Left ventricle myocardium inferior (tissue), 1 donor: ENCODE measurements around the gene AHCYL1. TPM values are rescaled to one million over a fixed set of nuclear protein-coding genes. Genes with fewer than 3 reads are reported as not detected.
A peak's percentile ranks its signal among the peaks of the same experiment; 100 is the strongest.

Source experiments
- DNase-seq: peaks from one replicate; pipeline ENCODE4 v3.0.0-alpha.2; 2020
- H3K27ac ChIP-seq: fragments of 200-600 bp; replicated peaks from 2 replicates; pipeline ENCODE4 v1.8.0; 2021
- H3K27me3 ChIP-seq: fragments of 200-600 bp; 2 replicates; pipeline ENCODE4 v1.8.0; 2021; ENCODE audit warnings: low read depth
- H3K36me3 ChIP-seq: fragments of 200-600 bp; 2 replicates; pipeline ENCODE4 v1.8.0; 2021
- H3K4me1 ChIP-seq: fragments of 200-600 bp; 2 replicates; pipeline ENCODE4 v1.8.0; 2021
- H3K4me3 ChIP-seq: fragments of 200-600 bp; 2 replicates; pipeline ENCODE4 v1.8.0; 2021; ENCODE audit warnings: mild to moderate bottlenecking, moderate library complexity
- H3K9me3 ChIP-seq: fragments of 200-600 bp; replicated peaks from 2 replicates; pipeline ENCODE4 v1.8.0; 2021
- intact Hi-C: fragments of 100-400 bp; cut with micrococcal nuclease; formaldehyde crosslinking; loops from one replicate; pipeline ENCODE4 v1.11.0; 2022
- long read RNA-seq: library from polyadenylated mRNA; unstranded; transcript quantifications from one replicate; pipeline ENCODE4 v2.0.0, GENCODE V29; 2021
- total RNA-seq: library from RNA; stranded (reverse); fragmentation: NEBNext Ultra II Directional; extraction: Animal tissue kit (Norgen Biotek cat#: 25700); gene quantifications from one replicate; pipeline ENCODE4 v1.2.1, GENCODE V29; 2021
- TF ChIP-seq, protein P1 (sequence below): fragments of 200-600 bp; IDR thresholded peaks from 2 replicates; pipeline ENCODE4 v1.8.0; 2021; ENCODE audit warnings: antibody characterized with exemption, mild to moderate bottlenecking, borderline replicate concordance
- donor health status: DM: no; HTN: yes; CAD: no; lungs with severe emphysema.

AHCYL1 gene
- 45.2 TPM for total RNA-seq
- long read RNA-seq, full-length matches to known transcripts = 106 of 129 reads
- long read RNA-seq, partial matches to known transcripts = 5 of 129 reads
- long read RNA-seq, other reads (novel, unspliced or antisense) = 18 of 129 reads

DNA sequence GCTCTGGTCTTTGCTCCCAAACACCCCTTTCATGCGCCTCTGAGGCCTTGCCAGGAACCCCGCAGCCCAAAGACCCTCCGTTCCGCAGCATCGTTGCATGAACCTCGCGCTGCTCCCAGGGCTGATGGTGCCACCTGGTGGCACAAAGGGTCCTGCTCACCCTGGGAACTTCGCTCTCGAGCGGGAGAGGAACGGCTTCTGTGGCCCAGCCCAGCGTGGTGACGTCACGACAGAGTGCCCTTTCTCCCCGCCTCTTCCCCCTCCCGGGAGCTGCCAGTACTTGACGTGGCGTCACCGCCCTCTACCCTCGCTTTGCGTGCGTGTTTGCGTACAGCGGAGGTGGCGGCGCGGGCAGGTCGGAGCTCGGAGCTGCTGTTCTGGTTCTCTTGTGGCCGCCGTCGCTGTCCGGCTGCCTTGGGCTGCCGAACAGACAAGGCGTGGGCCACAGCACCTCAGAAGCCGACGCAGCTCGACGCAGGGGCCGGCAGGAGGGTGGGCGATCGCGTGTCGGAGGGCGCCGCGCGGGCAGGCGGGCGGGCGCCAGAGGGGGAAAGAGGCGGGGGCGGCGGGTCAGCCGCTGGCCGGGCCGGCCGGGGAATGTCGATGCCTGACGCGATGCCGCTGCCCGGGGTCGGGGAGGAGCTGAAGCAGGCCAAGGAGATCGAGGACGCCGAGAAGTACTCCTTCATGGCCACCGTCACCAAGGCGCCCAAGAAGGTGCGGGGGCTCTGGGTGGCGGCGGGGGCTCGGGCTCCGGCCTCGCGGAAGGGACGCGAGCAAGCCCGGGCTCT lies at the start of gene AHCYL1:
Gene AHCYL1, plus strand, starts transcription at position 310 of the 791 bp plus-strand sequence. Its CDS starts 288 bp downstream, at position 598.
- DNase-seq = peak; percentile 100

GRCh38 chr1:109935451-109935900 lies 49.1 kb upstream of the AHCYL1 start:
- Histone ChIP-seq H3K4me3 (no peak overlapping the region), H3K4me1 (peaks cover 29% of the 10 kb centered on the region), H3K27ac (no peak overlapping the region), H3K36me3 (no peaks in the 10 kb centered on the region), H3K9me3 (peaks cover 23% of the 10 kb centered on the region), H3K27me3 (no peaks in the 10 kb centered on the region)
- no peak for DNase-seq
- TF ChIP-seq, protein P1, sequence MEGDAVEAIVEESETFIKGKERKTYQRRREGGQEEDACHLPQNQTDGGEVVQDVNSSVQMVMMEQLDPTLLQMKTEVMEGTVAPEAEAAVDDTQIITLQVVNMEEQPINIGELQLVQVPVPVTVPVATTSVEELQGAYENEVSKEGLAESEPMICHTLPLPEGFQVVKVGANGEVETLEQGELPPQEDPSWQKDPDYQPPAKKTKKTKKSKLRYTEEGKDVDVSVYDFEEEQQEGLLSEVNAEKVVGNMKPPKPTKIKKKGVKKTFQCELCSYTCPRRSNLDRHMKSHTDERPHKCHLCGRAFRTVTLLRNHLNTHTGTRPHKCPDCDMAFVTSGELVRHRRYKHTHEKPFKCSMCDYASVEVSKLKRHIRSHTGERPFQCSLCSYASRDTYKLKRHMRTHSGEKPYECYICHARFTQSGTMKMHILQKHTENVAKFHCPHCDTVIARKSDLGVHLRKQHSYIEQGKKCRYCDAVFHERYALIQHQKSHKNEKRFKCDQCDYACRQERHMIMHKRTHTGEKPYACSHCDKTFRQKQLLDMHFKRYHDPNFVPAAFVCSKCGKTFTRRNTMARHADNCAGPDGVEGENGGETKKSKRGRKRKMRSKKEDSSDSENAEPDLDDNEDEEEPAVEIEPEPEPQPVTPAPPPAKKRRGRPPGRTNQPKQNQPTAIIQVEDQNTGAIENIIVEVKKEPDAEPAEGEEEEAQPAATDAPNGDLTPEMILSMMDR = no peak
- intact Hi-C loops = no loop called here

More for the DNA sequence above, at the start of gene AHCYL1:
- peak within 1 kb of the TSS; percentile 92 for H3K4me3 ChIP-seq
- TF ChIP-seq, protein P1 = no peak
- no peaks in the 10 kb centered on the region for H3K27me3 ChIP-seq
- intact Hi-C loops = loop anchor here (5.0 to 10.0 kb wide), 2 partner anchors 192 to 440 kb away; partner anchors contain the start of gene GNAI3
- H3K36me3 ChIP-seq = no peaks in the 10 kb centered on the region
- no peaks in the 10 kb centered on the region for H3K9me3 ChIP-seq
- peaks cover 74% of the 10 kb centered on the region for H3K4me1 ChIP-seq
- H3K27ac ChIP-seq = peak within 1 kb of the TSS; percentile 98

GRCh38 chr1:109937738-109938137 lies 46.8 kb upstream of the AHCYL1 start:
- Histone ChIP-seq H3K9me3 (peaks cover 23% of the 10 kb centered on the region), H3K4me3 (no peak overlapping the region), H3K27me3 (no peaks in the 10 kb centered on the region), H3K4me1 (peaks cover 15% of the 10 kb centered on the region), H3K36me3 (no peaks in the 10 kb centered on the region), H3K27ac (no peak overlapping the region)
- DNase-seq = no peak
- TF ChIP-seq, protein P1 = no peak
- intact Hi-C loops = no loop called here

- Histone ChIP-seq H3K4me1 (peaks cover 14% of the 10 kb centered on the region), H3K27me3 (no peaks in the 10 kb centered on the region), H3K4me3 (no peak overlapping the region), H3K9me3 (peaks cover 23% of the 10 kb centered on the region), H3K27ac (no peak overlapping the region), H3K36me3 (no peaks in the 10 kb centered on the region)
- intact Hi-C loops = no loop called here
- DNase-seq = no peak
- TF ChIP-seq, protein P1 = no peak
Measured at GRCh38 chr1:109938556-109938955, 46.0 kb upstream of the AHCYL1 start.

GRCh38 chr1:109942434-109942833 lies 42.1 kb upstream of the AHCYL1 start:
- no peaks in the 10 kb centered on the region for H3K36me3 ChIP-seq
- DNase-seq = no peak
- intact Hi-C loops = no loop called here

More at GRCh38 chr1:109942434-109942833, 42.1 kb upstream of the AHCYL1 start:
- Histone ChIP-seq H3K4me3 (no peak overlapping the region), H3K27ac (no peak overlapping the region), H3K27me3 (no peaks in the 10 kb centered on the region), H3K4me1 (peaks cover under 1% of the 10 kb centered on the region), H3K9me3 (peaks cover 12% of the 10 kb centered on the region)
- TF ChIP-seq, protein P1 = no peak
